ENCODE measurements around the gene MIOX.

GRCh38 chr22:50502628-50503474 is 16.2 kb downstream of the MIOX start:
- TF ChIP-seq, protein P1, sequence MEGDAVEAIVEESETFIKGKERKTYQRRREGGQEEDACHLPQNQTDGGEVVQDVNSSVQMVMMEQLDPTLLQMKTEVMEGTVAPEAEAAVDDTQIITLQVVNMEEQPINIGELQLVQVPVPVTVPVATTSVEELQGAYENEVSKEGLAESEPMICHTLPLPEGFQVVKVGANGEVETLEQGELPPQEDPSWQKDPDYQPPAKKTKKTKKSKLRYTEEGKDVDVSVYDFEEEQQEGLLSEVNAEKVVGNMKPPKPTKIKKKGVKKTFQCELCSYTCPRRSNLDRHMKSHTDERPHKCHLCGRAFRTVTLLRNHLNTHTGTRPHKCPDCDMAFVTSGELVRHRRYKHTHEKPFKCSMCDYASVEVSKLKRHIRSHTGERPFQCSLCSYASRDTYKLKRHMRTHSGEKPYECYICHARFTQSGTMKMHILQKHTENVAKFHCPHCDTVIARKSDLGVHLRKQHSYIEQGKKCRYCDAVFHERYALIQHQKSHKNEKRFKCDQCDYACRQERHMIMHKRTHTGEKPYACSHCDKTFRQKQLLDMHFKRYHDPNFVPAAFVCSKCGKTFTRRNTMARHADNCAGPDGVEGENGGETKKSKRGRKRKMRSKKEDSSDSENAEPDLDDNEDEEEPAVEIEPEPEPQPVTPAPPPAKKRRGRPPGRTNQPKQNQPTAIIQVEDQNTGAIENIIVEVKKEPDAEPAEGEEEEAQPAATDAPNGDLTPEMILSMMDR (conservative IDR thresholded peaks at IDR 0.05; ENCODE audit: low read depth, low read length), result no peak
- no peak for TF ChIP-seq EZH2 (IDR thresholded peaks at IDR 0.05; ENCODE audit: borderline replicate concordance, low read depth, low read length, poor library complexity, severe bottlenecking)
